HUES6 (cell line): ENCODE results near the gene DPP4.
"Not testable (repeated sequence)": the region's sequence is repeated elsewhere in the genome, so short reads cannot be mapped to it uniquely, and the experiment has no call there.

Experiments
- H3K27ac ChIP-seq: 2 replicates; pipeline ENCODE4 v1.7.0; 2013; ENCODE audit warnings: low read depth, mild to moderate bottlenecking, low read length, inconsistent platforms
- H3K27me3 ChIP-seq: 2 replicates; pipeline ENCODE4 v1.6.1; 2013; ENCODE audit warnings: low read length; ENCODE audit not compliant: control insufficient read depth, insufficient read depth
- H3K36me3 ChIP-seq: 2 replicates; pipeline ENCODE4 v1.6.1; 2013; ENCODE audit warnings: low read length; ENCODE audit not compliant: control insufficient read depth, insufficient read depth
- H3K4me1 ChIP-seq: 2 replicates; pipeline ENCODE4 v1.6.1; 2013; ENCODE audit warnings: low read length; ENCODE audit not compliant: control insufficient read depth, insufficient read depth
- H3K4me3 ChIP-seq: 2 replicates; pipeline ENCODE4 v1.5.1; 2013; ENCODE audit warnings: low read depth, low read length
- H3K9ac ChIP-seq: one replicate; pipeline ENCODE4 v1.6.1; 2013; ENCODE audit warnings: mild to moderate bottlenecking, low read length
- H3K9me3 ChIP-seq: 2 replicates; pipeline ENCODE4 v1.6.1; 2013; ENCODE audit warnings: low read depth, low read length; ENCODE audit not compliant: control insufficient read depth, insufficient read depth

Gene DPP4

GRCh38 chr2:162056796-162057399 is 17.1 kb downstream of the DPP4 start:
- H3K9ac ChIP-seq = no peak overlapping the region
- no peaks in the 10 kb centered on the region for H3K36me3 ChIP-seq
- H3K27ac ChIP-seq = no peak overlapping the region
- H3K4me1 ChIP-seq = peaks cover 13% of the 10 kb centered on the region
- peaks cover 8% of the 10 kb centered on the region; the same call in 1 of the 2 replicates for H3K9me3 ChIP-seq
- no peaks in the 10 kb centered on the region for H3K27me3 ChIP-seq
- no peak overlapping the region for H3K4me3 ChIP-seq

- peaks cover 6% of the 10 kb centered on the region for H3K4me1 ChIP-seq
- no peak overlapping the region for H3K9ac ChIP-seq
- no peaks in the 10 kb centered on the region for H3K36me3 ChIP-seq
- H3K27ac ChIP-seq = no peak overlapping the region
- H3K27me3 ChIP-seq = no peaks in the 10 kb centered on the region
- no peak overlapping the region for H3K4me3 ChIP-seq
- H3K9me3 ChIP-seq = peaks cover 8% of the 10 kb centered on the region; the same call in 1 of the 2 replicates
These were observed 20.2 kb downstream of the DPP4 start for GRCh38 chr2:162053808-162054155.

GRCh38 chr2:162053066-162053807 is 20.8 kb downstream of the DPP4 start:
- Histone ChIP-seq H3K4me1 (peaks cover under 1% of the 10 kb centered on the region; the same call in 1 of the 2 replicates), H3K27me3 (no peaks in the 10 kb centered on the region), H3K4me3 (no peak overlapping the region), H3K36me3 (no peaks in the 10 kb centered on the region), H3K27ac (no peak overlapping the region), H3K9me3 (peaks cover 8% of the 10 kb centered on the region; the same call in 1 of the 2 replicates), H3K9ac (no peak overlapping the region)

GRCh38 chr2:162050513-162050961 is 23.5 kb downstream of the DPP4 start:
- H3K4me1 ChIP-seq = no peaks in the 10 kb centered on the region
- H3K9me3 ChIP-seq = no peaks in the 10 kb centered on the region
- H3K27me3 ChIP-seq = no peaks in the 10 kb centered on the region
- H3K4me3 ChIP-seq = no peak overlapping the region
- H3K27ac ChIP-seq = no peak overlapping the region
- no peak overlapping the region for H3K9ac ChIP-seq
- no peaks in the 10 kb centered on the region for H3K36me3 ChIP-seq

GRCh38 chr2:162049089-162049488 is 24.9 kb downstream of the DPP4 start:
- H3K9ac ChIP-seq, H3K36me3 ChIP-seq, H3K9me3 ChIP-seq, H3K27ac ChIP-seq, H3K4me1 ChIP-seq, H3K27me3 ChIP-seq, H3K4me3 ChIP-seq: not testable (repeated sequence)

GRCh38 chr2:162044586-162044985 is 29.4 kb downstream of the DPP4 start:
- no peaks in the 10 kb centered on the region for H3K27me3 ChIP-seq
- no peak overlapping the region for H3K27ac ChIP-seq
- H3K9ac ChIP-seq = no peak overlapping the region
- no peak overlapping the region for H3K4me3 ChIP-seq
- H3K9me3 ChIP-seq = no peaks in the 10 kb centered on the region
- no peaks in the 10 kb centered on the region for H3K36me3 ChIP-seq
- no peaks in the 10 kb centered on the region for H3K4me1 ChIP-seq

- Histone ChIP-seq H3K4me1 (peaks cover 6% of the 10 kb centered on the region; the same call in 1 of the 2 replicates), H3K36me3 (no peaks in the 10 kb centered on the region), H3K9ac (no peak overlapping the region), H3K27ac (no peak overlapping the region), H3K4me3 (no peak overlapping the region), H3K9me3 (no peaks in the 10 kb centered on the region), H3K27me3 (no peaks in the 10 kb centered on the region)
These were observed 30.9 kb downstream of the DPP4 start for GRCh38 chr2:162043132-162043531.

GRCh38 chr2:162041485-162041884 is 32.5 kb downstream of the DPP4 start:
- Histone ChIP-seq H3K27ac (no peak overlapping the region), H3K27me3 (no peaks in the 10 kb centered on the region), H3K36me3 (no peaks in the 10 kb centered on the region), H3K9me3 (no peaks in the 10 kb centered on the region), H3K9ac (no peak overlapping the region), H3K4me1 (peaks cover 20% of the 10 kb centered on the region), H3K4me3 (no peak overlapping the region)

GRCh38 chr2:162038725-162039124 is 35.3 kb downstream of the DPP4 start:
- H3K9ac ChIP-seq = no peak overlapping the region
- no peaks in the 10 kb centered on the region for H3K36me3 ChIP-seq
- H3K9me3 ChIP-seq = no peaks in the 10 kb centered on the region
- no peak overlapping the region for H3K27ac ChIP-seq
- H3K4me3 ChIP-seq = no peak overlapping the region
- H3K4me1 ChIP-seq = peaks cover 22% of the 10 kb centered on the region
- no peaks in the 10 kb centered on the region for H3K27me3 ChIP-seq

GRCh38 chr2:162037886-162038285 is 36.1 kb downstream of the DPP4 start:
- Histone ChIP-seq H3K27me3 (no peaks in the 10 kb centered on the region), H3K9ac (no peak overlapping the region), H3K27ac (no peak overlapping the region; the same call in 1 of the 2 replicates), H3K4me3 (no peak overlapping the region), H3K36me3 (no peaks in the 10 kb centered on the region), H3K9me3 (no peaks in the 10 kb centered on the region), H3K4me1 (peaks cover 22% of the 10 kb centered on the region)

GRCh38 chr2:162037028-162037795 is 36.8 kb downstream of the DPP4 start:
- Histone ChIP-seq H3K9me3 (no peaks in the 10 kb centered on the region), H3K9ac (no peak overlapping the region), H3K27me3 (no peaks in the 10 kb centered on the region), H3K4me3 (no peak overlapping the region), H3K27ac (no peak overlapping the region; the same call in 1 of the 2 replicates), H3K36me3 (no peaks in the 10 kb centered on the region), H3K4me1 (peaks cover 22% of the 10 kb centered on the region)
